Inferior parietal cortex (tissue), 1 donor: Measurements from ENCODE around the gene SEMA4D.
A peak's percentile ranks its signal among the peaks of the same experiment; 100 is the strongest.

ENCODE experiments used
- DNase-seq: peaks from one replicate; pipeline ENCODE4 v3.0.0-alpha.2; 2016; ENCODE audit errors: extremely low spot score

The SEMA4D gene

DNA sequence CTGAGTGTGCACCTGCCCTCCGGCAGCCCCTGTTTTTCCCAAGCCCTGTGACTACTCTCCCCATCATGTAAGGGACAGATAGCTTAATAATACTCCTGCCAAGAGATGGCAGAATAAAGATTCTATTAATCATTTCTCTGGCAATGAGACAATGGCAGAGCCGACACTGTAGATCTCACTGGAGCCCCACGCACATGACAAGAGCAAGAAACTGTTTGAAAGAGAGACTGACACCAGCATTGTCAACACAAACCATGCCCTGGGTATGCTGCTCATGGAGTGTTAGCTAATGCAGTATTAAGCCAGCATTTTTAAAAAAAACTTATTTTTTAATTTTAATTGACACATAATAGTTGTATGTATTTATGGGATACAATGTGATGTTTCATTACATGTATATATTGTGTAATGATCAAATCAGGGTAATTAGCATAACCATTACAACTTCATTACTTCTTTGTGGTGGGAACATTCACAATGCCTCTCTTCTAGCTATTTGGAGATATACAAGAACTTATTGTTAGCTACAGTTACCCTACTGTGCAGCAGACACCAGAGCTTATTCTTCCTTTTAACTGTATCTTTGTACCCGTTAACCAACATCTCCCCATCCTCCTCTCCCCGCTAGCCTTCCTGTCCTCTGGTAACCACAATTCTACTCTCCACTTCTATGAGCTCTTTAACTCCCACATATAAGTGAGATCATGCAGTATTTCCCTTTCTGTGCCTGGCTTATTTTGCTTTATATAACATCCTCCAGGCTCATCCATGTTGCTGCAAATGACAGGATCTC lies 31.5 kb upstream of the SEMA4D start:
- peak; percentile 53 for DNase-seq

DNA sequence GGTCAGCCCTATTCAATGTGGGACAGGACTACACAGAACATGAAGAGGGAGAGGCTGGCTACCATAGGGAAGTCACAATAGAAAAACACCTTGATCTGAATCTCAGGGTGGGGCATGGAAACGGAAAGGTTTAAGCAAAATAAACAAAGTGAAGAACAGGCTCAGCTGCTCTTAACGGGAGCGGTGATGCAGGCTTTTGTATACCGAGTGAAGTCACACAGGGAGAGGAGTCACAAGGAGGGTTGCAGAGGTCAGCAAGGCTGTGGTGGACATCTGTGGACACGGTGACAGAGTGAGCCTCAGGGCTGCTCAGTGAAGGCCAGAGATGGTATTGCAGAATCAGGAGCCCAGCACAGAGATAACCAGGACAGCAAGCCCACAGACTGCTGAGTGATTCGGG lies 30.6 kb upstream of the SEMA4D start:
- no peak for DNase-seq

DNA sequence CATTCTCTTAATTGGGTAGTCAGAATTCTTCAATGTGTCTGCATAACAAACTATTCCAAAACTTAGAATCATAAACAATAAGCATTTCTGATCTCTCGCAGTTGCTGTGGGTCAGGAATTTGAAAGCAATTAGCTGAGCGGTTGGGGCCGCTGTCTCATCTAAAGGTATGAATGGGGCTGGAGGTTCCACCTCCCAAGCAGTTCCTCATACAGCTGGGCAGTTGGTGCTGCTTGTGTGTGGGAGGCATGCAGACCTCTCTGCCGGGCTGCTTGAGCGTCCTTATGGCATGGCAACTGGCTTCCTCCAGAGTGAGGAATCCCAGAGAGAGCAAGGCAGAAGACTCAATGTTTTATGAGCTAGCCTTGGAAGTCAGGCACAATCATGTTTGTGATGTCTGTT lies 30.2 kb upstream of the SEMA4D start:
- no peak for DNase-seq

DNA sequence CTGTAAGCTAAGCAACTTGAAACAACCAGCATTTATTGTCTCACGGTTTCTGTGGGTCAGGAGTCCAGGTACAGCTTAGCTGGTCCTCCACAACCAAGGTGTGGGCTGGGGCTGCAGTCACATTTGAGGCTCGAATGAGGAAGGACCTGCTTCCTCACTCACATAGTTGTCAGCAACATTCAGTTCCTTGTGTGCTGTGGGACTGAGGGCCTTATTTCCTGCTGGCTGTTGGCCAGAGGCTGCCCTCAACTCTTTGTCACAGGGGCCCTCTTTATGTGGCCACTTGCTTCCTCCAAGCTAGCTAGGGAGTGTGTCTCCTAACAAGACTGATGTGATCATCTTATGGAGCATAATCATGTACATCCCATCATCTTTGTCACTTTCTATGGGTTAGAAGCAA lies 29.2 kb upstream of the SEMA4D start:
- no peak for DNase-seq

DNA sequence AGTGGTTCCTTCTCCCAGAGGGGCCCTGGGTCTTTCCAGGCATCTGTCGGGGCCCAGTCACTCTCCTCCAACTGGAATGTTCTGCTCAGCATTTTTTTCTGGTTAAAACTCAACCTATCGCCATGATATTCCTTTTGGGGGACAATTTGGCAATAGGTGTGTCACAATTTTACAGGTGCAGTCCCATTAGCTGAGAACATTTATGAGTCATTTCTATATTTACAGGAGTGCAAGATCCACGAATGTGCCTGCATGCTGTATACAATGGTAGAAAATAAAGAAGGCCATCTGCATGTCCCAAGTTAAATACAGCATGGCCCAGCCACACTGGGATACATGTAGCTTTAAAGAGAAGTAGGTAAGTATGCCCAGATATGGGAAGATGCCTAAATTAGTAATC lies 28.8 kb upstream of the SEMA4D start:
- no peak for DNase-seq

DNA sequence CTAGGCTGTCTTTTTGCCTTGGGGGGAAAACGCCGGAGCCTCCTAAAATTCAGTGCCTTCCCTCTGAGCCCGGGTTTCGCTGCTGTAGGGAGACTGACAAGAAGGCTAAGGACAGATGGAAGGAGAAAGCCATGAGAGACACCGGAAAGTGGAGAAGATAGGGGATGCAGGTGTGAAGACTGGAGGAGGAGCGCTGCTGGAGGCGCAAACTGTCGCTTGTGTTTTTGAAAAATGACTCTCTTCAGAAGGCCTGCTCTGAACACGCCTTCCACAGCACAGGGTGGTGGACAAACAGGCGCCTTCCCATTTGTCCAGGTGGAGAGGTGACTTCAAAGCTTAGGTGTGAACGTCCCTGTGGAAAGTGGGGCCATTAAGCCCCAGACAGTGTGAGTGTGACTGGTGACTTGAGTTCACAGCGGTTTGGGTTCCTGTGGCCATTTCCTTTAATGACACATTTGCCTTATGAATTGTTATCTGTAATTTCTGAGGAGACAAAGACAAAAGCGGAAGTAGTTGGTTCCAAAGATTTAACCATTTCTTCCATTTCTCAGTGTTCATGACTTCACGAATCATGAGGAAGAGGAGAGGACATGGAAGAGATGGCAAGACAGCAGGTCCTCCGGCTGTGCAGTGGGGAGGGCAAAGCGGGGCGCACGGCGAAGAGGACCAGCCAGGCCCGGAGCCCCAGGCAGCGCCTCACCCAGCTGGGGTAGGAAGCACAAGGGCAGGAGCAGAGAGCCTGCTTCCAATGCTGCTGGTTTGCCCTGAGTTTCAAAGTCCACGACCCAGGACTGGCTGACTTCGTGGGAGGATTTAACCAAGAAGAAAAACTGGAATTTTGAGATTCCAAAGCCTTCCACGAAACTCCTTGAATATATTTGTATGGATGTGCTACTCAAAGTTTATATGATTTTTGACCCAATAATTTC lies 27.8 kb upstream of the SEMA4D start:
- no peak for DNase-seq

DNA sequence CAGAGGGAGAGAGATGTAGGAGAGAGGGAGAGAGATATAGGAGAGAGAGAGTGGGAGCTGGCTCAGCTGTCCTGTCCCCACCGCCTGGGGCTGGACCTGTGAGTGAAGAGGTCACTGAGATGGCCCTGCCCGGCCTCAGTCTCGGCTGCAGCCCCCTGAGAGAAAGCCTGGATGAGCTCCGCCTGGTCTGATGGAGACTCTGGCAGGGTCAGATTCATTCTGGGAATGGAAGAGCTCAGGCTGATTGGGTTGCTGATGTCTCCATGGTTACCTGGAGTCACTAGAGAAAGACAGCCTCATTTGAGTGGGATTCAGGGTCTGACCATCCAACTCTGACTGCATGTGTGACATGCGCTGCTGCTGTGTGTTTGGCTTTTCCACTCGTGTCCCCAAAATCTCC lies 27.1 kb upstream of the SEMA4D start:
- DNase-seq = no peak

DNA sequence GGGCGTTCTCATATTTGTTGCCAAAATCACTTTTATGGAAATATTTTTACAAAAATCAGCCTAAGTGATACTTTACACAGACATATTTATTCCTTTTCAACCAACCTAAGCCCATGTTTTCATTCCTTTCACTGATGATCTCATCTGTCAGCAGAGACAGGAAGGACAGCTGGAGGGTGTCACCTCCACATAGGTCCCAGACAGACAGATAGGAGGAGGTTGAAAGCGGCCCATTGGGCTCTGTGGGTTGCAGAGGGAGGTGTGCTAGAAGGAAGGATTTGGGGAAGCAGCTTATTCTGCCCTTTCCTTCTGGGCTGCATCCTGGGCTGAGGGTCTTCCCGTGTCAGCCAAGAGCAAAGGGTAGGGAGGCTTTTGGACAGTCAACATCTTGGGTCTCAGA lies 26.0 kb upstream of the SEMA4D start:
- DNase-seq = no peak

DNA sequence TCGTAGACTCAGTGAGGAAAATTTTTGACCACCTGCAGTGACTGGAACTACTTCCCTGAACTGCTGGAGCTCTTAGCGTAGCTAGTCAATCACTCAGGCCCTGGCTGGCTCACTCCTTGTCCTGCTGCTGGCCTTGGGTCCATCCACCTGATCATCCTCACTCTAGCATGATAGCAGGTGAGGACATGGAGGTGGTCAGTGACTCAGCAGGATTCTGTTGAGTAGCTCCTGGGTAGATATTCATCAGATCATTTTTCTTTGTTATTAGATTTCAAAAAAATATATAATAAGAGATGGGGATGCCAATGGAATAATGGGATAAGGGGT lies 25.0 kb upstream of the SEMA4D start:
- DNase-seq = no peak

DNA sequence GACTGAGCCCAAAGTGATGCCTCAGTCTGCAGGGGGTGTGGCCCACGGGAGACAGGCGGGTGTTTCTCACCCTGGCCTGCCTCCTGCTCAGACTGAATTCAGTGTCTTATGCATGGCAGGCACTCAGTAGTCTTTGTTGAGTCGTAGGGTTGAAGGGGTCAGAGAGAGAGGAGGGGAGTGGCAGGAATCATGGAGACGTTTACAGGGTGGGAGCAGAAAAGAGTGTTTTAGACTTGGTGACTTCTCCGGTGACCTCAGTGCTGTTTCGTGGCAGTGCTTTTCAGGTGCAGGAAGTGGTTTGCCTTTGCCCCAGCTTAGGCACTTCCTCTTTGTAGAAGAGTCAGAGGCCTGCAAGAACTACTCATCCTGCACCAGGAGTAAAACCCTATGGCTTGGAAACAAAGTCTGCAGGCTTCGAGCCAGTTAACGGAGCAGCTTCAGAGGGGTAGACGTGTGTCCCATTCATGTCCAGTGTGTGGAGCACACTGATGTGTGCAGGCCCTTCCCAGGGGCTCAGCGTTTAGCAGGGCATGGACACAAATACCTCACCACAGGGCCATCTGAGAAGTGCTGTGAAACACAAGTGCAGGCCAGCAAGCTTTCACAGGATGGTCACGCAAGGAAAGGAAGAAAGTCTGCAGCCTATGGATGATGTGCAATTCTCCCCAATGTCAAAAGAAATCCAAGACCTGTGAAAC lies 24.5 kb upstream of the SEMA4D start:
- DNase-seq = no peak

DNA sequence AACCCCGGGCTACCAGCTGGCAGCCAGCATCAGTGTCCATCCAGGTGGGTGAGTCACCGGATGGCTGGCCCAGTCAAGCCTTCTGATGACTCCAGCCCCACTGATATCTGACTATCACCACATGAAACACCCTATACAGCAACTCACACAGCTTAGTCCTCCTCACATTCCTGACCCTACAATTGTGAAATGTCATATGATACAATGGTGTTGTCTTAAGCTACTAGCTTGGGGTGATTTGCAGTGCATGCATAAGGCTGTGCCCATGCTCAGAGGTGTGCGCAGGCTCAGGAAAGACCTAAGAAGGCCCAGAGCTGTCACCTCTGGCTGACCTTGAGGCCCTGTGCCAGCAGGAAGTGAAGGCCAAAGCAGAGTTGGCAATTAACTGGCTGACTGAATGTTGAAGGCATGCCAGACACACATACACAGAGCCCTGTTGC lies 21.5 kb upstream of the SEMA4D start:
- DNase-seq = no peak

DNA sequence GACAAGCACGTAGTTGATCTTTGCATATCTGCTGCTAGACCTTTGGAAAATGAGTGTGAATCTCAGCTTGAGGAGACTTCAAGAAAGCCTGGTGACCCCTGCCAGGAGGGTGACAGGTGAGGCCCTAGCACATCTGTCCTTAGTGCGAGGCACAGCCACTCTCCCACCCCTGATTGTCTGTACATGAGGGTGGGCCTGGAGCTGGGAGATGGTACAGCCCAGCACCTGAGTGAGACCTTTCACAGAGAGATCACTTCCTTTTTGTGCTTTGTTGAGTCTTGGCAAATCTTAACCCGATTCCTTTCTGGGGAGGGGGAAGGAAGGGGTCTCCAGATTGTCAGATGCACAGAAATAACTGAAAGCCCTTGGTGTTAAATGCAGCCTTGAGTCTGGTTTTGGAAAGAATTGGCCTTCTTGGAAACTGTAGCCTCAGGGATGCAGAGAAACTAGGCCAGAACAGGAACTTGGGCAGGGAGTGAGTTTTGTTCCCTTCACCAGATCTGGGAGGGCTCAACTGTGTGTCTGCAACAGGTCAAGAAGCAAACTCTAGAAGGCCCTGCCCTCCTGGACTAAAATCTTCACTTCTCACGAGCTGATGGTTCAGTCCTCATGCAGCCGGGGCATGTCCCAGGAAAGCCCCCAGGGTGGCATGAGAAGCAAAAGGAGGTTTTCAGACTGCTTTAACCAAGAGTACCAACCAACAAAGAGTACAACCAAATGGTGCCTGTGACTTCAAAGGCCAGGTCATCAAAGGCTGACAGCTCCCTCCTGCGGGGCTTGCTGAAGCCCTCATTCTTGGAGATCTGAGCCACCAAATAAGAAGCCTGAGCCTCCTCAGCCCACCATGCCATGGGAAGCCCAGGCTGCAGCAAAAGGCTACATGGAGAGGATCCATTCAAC lies 20.8 kb upstream of the SEMA4D start:
- no peak for DNase-seq

DNA sequence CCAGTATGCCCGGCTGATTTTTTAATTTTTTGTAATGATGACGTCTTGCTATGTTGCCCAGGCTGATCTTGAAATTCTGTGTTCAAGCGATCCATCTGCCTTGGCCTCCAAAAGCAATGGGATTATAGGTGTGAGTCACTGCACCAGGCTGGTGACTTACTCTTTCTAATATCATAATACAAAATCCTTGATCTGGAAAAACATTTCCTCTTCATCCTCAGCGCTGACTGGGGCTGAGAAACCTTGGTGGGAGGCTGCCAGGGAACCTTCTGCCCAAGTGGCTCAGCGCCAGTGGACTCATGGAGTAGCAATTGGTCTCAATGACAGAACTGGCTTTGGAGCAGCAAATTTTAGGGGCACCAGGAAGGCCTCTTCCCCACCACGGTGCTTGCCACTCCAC lies 17.5 kb upstream of the SEMA4D start:
- DNase-seq = no peak

DNA sequence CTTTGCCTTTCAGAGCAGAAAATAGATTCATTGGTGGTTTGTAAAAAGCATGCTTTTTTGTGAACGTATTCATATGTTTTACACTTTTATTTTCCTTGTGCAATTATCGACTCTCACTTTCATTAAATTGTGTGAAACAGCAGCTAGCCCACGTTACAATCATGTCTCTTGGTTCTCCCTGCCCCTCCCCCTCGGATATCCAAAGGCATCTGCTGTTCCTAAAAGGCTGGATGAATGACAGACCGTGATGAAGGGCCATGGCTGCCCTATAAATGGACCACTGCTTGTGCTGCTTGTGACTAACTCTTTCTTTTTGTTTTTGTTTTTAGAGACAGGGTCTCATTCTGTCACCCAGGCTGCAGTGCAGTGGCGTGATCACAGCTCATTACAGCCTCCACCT lies 17.0 kb upstream of the SEMA4D start:
- DNase-seq = no peak

DNA sequence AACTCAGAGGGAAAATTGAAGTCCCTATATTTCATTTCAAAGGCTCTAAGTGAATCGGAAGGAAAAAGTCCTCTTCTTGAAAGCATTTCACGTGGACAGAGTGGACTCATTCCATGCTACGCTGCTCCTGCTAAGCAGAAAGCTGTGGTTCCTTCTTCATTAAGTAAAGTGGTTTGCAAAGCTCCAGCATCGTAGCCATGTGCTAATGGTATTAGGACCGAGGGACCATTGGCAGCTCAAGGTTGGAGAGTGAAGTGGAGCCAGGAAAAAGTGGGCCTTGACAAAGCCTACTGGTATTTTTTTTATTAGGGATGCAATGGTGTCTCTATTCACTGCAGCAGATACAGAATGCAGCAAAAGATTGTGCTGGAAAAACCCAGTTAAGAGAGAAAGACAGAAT lies 16.4 kb upstream of the SEMA4D start:
- DNase-seq = no peak

DNA sequence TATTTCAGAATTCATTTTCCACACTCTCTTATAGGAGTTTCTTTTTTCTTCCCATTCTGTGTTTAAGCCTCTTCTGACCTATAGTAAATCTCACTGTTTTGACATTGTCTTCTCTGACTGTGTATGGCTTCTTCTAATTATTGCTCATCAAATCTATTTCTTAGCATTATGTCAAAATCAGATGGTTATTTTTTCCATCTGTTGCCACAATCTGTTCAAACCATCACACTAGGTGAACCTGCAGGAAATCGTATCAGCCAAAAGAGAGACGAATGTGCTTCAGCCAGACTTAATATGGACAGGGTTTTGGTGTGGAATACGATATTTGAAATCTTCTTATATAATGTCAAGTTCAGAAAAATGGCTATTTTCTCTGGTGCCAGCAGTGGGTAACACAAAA lies 15.9 kb upstream of the SEMA4D start:
- DNase-seq = no peak

DNA sequence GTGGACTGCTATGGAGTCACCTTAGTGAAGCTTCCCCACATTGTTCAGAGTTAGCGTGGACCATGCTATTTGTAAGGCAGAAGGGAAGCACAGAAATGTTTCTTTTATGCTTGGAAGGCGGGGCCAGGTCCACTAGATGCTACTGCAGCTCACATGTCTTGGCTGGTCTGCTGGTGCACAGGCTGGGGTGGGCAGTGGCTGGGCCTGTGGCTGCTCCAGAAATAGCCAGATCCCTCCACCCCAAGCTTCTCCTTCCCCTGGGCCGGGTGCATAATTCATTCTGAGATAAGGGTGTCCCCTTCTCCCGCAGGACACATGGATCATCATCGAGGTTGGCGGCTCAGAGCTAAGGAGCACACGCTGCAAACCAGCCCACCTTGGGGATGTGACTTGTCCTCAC lies 14.5 kb upstream of the SEMA4D start:
- no peak for DNase-seq

DNA sequence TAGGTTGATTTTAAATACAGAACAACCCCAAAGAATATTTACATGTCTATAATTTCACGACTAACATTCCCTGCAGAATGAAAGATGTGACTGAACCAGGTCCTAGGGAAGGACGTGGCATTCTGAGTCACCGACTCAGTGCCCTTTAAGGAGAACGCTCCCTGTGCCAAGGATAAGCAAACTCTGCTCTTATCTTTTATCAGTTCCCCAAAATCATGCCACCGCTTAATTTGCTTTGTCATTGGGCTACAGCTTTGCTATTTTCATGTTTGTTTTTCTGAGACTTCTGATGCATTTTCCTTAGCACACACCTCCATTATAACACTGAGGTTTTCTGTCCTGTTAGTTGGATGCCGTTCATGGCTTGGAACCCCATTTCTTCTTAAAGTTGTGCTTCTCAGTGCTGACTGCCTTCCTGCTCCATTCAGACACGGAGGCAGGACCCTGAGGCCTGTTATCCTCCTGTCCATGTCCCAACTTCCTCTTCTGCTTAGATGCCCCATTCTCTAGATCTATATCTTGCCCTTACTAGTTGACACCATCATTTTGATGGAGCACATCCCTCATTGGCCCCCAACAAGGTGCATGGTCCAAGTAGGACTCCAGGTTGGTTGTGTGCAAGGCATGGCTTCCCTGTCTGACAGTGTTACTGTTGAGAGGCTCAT lies 11.2 kb upstream of the SEMA4D start:
- no peak for DNase-seq

DNA sequence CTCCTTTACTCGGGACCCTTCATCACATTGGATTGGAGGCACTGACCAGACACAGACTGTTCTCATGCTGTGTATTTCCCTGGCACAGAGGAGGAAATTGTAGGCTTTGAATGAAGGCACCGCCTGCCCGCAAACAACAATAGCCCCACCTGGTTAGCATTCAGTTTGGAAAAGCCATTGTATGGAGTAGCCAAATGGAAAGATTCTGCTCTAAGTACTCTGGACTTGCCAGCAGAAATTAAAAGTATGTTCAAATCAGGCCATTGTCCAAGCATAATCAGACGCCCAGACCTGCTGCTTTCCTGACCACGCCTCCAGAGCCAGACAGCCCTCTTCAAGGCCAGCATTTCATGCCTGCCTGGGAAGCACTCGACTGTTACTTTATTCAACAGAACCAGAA lies 8.0 kb upstream of the SEMA4D start:
- no peak for DNase-seq

DNA sequence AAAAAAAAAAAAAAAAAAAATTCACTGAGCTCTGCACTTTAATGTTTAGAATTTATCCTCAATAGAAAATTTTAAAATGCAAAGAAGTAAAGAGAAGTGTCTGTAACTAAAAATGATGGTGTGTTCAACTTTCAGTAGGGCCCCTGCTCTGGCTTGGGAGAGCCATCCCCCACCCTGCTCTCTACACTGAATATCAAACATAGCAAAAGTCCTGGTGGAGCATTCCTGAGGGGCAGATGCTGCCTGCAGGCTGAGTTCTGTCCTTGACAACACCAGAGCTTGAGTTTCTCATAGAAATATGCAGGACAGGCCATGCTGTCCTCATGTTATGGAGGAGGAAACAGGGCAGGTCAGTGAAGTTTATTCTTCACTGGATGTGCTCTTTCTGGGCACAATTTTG lies 7.1 kb upstream of the SEMA4D start:
- DNase-seq = no peak

DNA sequence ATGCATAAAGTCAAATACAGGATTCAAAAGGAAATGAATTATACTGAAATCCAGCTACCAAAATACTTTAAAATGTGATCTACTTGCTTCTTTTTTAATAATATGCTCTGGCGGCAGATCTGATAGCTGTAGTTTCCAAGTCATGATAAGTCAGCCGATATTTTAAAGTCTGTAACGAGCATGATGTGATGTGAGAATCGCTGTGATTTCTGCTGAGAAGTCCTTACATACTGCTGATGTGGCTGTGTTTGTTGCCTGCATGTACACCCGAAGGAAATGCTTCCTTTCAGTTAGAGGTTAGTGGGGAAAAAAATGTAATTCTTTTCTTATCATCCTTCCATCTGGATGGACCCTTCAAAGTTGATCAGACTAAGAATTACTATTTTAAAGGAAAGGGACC lies 4.8 kb upstream of the SEMA4D start:
- no peak for DNase-seq
